H4 (cell line): Measurements from ENCODE around the gene CFAP74. TPM values are rescaled to one million over a fixed set of nuclear protein-coding genes. Genes with fewer than 3 reads are reported as not detected.

ENCODE experiments used
- DNase-seq: peaks from one replicate; pipeline ENCODE4 v3.0.0-alpha.2; 2015; ENCODE audit warnings: low spot score
- total RNA-seq: library from RNA; depleted of rRNA; stranded (reverse); fragments of >200 nt; shearing (Covaris generic); gene quantifications from 2 replicates; pipeline ENCODE4 v1.2.3, GENCODE V29; 2014

The CFAP74 gene
- total RNA-seq, 1 experiment from 2014 or later: not detected

DNA sequence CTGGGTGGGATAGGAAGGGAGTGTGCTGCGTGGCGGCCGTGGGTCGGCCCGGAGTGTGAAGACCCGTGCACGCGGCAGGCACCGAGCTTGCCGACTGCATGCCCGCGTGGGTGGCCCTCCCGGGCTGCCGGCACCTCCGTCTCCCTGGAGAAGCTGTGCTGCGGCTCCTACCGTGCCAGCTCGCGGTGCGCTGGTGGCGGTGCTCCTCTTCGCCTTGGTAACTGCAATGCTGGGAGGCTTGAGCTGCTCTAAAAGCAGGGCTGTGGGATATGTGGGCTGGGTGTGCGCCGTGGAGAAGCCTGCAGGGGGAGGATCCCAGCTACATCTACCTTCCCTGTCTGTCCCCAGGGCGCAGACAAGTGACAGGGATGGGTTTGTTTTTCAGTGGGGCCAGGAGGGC, 18.0 kb upstream of the CFAP74 start:
- no peak for DNase-seq

DNA sequence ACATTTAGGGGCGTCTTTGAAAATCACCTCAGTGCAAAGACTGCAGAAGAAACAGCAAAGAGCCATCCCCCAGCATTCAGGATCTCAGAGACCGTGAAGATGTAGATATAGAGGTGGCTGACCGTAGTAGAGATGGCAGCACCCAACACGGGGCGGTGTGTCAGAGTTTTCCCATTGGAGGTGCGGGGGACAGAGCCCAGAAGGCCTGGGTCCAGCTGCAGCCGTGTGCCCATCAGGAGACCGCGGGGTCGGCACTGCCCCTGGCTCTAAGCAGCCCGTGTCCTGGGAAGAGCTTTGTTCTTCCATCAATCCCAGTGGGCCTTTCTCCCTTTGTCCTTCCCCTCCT, 16.7 kb upstream of the CFAP74 start:
- DNase-seq: no peak

DNA sequence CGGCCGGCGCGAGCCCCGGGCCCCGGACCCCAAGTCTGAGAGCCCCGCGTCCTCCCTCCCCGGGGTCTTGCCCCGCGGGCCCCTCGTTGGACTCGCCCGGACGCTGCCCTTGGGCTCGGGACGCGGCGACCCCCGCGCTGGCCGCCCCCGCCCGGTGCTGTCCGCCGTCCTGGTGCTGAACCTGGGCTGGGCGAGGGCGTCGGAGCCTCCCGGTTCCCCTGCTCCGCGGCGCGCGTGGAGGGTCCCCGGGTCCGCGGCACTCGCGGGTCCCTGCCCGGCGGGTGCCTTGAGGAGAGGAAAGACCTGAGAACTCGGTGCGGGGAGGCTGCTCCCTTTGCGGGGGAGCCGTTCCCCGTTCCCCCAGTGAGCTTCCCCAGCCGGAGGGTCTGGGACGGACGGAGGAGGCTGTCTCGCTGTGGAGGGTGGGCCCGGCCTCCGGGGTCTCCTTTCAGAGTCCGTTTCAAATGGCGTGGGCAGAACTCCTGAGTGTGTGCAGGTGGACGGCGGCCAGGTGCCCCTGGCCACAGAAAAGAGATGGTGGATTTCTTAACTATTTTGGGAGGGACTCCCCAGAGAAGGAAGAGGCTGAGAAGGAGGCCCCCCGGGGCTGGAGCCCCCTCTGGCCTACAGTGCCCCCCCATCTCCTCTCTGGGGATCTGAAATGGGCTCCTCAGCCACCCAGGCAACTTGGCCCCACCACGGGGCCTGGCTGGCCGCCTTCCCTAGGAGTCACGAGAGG, 16.2 kb upstream of the CFAP74 start:
- DNase-seq: no peak

DNA sequence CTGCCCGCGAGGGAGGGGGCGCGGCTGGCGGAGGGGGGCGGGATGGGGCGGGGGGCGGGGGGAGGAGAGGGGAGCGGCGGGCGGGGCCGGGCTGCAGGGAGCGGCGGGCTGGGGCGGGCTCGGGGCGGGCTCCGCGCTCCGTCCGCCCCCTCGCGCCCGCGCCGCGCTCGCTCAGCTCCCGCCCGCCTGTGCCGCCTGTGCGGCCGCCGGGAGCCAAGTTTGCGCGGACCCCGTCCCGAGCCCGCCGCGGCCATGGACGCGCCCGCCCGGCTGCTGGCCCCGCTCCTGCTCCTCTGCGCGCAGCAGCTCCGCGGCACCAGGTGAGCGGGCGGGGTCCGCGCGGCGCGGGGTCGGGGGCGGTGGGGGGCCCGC, 15.6 kb upstream of the CFAP74 start, which contains the start of gene GABRD:
Gene GABRD (plus strand): TSS at position 174 of the 372 bp plus-strand sequence. CDS start 79 bp downstream, at position 253.
- no peak for DNase-seq

DNA sequence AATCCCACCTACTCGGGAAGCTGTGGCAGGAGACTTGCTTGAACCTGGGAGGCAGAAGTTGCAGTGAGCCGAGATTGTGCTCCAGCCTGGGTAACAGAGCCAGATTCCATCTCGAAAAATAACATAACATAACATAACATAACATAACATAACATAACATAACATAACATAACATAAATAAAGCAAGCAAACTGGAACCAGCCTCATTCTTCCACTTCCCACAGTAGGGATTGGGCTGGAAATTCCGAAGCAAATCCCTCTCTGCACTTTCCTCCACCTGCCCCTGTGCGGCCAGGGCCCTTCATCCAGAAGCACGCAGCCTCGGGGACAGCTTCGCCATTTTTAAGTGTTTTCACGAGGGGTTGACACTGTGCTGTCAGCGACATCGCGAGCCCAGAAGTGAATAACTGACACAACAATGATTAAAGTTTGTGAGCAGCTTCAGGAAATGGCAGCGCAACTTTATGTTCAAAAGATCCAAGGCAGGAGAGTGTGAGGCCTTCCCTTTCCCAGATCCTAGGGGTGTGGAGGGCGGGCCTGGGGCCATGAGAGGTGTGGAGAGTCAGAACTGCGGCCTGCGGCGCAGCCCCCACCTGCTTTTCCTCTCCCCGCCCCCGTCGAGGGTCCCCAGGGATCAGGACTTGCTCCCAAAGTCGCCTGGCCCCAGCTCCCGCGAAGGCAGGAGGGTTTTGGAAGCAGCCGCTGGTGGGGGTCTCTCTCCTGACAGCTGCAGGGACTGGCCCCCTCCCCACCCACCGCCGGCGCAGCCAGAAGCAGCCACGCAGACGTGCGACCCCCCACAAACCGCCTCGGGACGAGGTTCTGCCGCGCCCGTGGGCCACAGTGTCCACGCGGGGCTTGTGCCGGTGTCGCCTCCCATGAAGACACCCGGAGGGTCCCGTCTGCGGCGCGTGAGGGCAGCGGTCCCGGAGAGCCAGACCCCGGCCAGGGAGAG, 14.9 kb upstream of the CFAP74 start:
- DNase-seq: no peak

DNA sequence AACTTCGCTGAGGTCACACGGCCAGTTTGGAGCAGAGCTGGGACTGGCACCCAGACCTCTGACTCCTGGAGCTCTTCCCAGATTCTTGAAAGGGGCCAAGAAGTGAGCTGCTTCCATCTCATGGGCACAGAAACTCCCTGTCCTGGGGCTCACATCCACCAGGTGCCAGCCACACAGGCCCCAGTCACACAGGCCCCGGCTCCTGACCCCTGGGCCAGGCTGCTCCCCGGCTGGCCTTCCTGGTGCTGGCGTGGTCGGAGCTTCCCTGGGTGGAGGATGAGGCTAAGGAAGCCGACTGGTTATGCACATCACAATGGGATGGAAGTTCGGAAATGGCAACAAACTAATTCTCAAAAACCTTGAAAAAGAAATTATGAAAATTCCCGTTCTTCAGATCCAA, 12.5 kb upstream of the CFAP74 start:
- no peak for DNase-seq

DNA sequence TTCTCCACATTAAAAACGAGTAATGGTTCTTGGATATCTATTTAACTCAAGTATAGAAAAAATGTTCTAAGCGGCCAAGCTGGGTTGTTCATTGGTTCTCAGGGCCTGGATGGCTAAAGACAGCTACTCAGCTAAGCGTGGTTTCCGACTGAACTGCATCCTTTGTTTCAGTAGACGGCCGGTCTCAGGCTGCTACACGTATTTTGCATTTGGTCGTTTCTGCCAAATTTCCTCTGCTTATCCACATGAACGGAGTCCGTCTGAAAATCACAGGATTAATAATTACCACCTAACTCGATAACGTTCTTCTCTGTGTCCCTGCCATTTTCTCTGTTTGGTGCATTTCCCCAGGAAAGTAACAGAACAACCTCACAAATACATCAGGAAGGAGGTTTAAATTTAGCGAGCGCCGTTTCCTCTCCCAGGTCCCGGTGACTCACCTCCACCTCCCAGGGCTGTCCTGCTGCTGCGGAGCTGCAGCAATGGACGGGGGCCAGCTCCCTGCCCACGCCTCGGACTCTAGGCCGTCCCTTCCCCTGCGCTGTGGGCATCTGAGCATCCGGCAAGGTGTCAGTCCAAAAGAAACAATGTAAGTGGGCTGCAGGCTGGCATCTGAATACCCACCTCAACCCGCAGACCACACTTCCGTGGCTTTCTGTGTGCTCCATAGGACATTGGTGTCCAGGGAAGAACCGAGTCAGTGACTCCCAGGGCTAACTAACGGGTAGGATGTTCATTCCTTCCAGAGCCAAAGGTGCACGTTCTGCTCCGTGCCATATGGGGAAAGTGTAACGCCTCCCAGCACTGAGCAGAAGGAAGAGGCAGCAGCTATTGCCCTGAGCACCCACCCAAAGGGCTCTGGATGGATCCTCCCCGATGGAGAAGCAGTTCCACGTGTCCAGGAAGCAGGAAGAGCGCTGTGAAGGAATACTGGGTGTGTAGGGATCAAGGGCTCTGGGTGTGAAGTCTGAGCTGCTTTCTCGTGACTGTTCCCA, 11.5 kb upstream of the CFAP74 start:
- DNase-seq: peak; percentile 36

DNA sequence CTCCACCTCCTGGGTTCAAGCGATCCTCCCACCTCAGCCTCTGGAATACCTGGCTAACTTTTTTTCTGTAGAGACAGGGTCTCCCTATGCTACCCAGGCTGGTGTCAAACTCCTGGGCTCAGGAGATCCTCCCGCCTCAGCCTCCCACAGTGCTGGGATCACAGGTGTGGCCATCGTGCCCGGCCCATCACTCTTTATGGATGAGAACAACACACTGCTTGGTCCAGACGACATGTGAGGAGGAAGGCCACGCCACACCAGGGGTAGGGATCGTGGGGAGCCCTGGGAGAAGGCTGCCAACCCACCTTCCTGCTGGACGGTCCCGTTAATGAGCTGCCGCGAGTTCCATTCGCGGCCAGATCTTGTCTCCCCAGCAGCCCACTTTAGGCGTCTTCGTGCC, 10.6 kb upstream of the CFAP74 start:
- DNase-seq: no peak

DNA sequence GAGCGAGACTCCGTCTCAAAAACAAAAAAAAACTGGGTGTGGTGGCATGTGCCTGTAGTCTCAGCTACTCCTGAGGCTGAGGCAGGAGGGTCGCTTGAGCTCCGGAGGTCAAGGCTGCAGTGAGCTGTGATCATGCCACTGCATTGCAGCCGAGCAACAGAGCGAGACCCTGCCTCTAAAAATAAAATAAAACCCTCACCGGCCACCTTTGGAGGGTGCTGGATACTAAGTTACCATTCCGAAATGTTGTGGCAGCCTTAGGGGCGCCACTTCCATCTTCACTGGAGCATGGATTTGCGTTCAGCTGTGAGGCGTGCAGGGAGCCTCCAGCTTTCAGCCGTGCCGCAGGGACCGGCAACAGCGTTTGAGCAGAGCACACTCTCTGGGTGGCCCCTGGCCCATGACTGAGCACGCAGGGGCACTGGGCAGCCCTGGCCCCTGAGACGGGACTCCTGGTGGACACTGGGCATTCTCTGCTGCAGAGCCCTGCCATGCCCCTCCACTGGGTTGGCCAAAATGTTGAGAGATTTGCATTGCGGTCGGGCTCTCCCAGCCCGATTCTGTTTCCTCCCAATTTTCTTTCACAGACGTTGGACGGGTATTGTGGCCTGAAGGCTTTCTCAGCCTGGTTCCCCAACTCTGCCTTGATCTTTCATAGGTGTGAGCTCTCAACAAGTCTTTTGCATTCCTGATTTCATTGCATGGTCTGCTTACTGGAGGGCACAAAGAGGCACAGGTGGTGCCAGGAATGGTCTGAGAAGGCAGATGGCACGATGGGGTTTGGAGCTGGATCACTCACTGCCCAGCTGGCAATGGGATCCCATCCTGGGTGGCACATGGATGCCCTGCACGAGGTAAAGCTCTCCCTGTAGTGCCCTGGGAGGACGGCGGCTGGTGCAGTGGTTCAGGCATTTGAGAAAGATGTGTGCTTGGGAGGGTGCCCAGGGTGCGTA, 5.8 kb upstream of the CFAP74 start:
- DNase-seq: no peak

DNA sequence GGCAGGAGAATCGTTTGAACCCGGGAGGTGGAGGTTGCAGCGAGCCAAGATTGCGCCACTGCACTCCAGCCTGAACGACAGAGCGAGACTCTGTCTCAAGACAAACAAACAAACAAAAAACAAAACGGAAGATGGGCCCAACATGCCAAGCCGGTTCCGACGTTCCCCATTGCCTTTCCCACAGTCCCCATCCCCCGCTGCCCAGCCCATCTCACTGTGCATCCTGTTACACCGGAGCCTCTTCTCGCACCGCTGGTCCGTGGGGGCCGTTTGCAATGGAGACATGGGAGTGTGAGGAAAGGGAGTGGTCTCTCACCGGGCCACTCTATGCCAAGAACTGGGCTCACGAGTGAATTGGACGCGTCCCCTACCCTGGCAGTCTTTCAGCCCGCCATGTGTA, 1.3 kb upstream of the CFAP74 start:
- no peak for DNase-seq

DNA sequence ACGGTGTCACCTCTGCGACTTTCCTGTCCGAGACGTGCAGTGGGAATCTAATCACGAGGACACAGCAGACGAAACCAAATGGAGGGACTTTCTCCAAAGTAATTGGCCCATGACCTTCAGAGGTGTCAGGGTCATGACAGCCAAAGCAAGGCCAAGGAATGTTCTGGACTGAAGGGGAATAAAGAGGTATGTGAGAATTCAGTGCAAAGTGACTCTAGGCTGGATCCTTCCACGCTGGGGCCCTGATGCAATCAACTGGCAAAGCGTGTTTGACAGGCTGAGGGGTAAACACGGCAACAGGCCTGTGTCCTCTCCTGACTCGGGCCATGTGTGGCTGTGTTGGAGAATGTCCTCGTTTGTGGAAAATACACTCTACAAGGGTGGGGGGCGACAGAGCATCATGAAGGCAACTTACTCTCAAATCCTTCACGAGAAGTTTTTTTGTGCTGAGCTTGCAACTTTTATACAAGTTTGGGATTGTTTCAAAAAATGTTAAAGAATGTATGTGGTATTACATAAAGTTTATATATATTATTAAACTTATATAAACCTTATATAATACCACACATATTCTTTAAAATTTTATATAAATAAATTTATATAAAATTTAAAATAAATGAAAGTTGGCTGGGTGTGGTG, 1.7 kb downstream of the CFAP74 start:
- no peak for DNase-seq

DNA sequence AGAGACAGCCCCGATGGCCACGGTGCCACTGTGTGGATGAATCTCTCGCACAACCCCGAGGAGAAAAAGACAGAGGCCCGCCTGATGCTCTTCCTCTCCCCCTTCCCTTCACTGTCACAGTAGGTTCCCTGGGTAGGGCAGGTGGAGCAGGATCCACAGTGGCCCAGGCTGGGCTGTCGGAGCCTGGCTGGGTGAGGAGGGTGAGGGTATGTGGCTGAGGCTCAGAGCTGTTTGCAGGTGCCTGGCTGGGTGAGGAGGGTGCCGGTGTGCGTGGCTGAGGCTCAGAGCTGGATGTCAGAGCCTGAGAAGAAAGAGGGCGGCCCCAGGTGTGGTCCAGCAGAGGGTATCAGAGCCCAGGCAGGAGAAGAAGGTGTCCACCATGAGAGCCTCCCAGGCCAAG, 2.7 kb downstream of the CFAP74 start:
- no peak for DNase-seq

DNA sequence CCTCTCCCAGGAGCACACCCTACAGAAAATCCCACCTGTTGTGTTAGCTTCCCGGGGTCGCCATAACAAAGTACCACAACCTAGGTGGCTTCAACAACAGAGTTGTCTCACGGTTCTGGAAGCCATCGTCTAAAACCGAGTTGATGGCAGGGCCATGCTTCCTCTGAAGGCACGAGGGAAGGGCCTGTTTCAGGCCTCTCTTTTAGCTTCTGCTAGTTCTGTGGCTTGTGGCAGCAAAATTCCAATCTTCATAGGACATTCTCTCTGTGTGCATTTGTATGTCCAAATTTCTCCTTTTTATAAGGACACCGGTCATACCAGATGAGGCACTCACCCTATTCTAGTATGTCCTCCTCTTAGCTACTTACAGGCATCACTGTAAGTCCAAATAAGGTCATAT, 3.2 kb downstream of the CFAP74 start:
- DNase-seq: no peak

DNA sequence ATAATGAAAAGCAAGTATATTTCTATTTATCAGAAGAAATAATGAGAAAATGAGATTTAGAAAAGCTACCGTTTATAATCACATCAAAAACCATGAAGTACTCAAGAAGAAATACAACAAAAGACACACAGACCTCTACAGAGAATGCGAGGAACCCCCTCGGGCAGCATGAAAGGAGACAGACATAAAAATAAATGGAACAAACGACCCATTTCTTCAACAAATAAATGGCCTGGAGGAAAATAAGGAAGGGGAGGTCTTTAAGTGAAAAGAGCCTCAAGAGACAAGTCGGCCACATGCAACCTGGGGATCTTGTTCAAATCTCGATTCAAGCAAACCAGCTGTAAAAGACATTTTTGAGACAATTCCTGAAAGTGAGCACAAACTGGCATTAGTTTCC, 6.0 kb downstream of the CFAP74 start:
- DNase-seq: no peak

DNA sequence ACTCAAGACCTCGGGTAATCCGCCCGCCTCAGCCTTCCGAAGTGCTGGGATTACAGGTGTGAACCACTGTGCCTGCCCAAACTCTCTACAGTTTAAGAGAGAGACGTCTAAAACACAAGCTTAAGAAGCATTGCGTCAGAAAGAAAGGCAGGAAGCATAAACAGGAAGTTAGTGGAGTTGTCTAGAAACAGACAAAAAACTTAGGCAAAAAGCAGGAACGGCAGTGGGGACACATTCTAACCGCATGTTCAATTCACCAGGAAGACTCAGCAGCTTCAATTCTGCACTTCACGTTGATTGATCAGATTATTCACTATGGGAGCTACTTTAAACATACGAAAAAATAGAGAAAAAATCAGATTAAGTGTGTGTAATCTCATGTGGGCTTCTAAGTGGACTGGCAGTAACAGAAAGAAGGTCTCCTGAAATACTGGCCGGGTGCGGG, 7.4 kb downstream of the CFAP74 start:
- peak; percentile 66 for DNase-seq

DNA sequence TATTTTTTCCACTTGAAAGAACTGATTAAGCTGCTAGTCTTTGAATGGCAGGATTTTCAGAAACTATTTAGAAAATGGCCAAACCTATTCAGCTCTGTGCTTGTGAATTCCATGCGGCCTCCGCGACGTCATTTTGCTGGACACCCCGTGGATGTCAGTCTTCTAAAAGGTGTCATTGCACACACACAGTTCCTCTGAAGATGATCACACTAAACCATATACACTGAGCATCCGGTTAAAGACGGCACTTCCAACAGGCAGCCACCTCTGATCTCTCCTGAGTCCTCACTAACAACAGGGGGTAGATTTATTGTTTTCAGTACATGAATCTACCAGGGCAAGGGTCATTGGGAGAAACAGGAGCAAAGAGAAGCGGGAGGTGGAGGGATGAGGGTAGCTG, 9.1 kb downstream of the CFAP74 start:
- DNase-seq: no peak

DNA sequence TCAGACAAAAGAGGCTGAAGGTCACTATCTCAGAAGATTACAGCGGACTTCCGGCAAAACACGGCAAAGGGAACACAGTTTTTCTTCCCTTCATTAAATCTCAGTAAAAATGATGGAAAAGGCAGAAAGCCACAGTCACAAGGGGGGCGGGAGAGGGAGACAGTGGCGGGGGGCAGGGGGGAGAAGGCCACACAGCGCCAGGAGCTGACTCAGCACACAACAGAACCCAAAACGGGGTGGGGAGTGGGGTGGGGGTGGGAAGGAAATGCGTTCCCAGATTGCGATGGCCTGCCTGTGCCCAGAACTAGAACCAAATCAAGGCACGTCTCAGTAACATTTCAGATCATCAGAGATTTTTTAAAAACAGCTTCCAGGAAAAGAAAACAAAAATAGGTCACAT, 13.4 kb downstream of the CFAP74 start:
- DNase-seq: no peak

DNA sequence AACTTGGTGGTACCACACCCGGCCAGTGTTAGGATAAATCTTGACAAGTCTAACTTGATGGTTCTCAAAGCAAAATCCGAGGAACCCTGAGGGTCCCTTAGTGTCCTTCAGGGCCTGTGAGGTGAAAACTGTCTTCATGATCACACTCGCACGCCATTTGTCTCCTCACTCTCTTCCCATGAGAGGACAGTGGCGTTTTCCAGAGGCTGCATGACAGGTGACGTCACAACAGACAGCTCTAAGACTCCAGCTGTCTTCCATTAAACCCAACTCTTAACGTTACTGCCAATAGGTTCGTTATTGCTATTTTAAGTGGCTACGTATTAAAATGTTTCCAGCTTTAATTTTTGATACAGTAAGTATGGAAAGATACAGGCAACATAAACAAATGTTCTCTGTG, 13.8 kb downstream of the CFAP74 start:
- no peak for DNase-seq

DNA sequence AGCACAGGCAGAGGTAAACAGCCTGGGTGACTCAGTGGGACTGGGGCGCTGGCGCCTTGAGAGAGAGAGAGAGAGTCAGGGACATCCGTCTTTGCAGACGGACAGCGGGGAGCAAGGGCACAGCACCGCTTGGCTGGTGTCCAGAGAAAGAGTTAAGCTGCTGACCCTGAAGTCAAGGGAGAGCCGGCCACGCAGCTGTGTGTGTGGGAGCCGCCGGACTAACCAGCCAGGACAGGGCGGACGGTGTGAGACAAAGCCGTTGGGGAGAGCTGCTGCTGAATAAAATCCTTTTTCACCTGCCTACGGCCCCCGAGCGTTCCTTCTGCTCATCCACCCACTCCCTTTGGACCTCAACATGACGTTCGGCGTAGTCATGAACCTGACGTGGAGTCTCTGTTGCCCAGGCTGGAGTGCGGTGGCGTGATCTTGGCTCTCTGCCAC, 14.5 kb downstream of the CFAP74 start:
- DNase-seq: no peak
